ENCODE data around the gene NOC2L. TPM values are rescaled to one million over a fixed set of nuclear protein-coding genes. Genes with fewer than 3 reads are reported as not detected.
"Not testable (repeated sequence)": the region's sequence is repeated elsewhere in the genome, so short reads cannot be mapped to it uniquely, and the experiment has no call there.

NOC2L gene
- total RNA-seq, 1 donor from 2014 or later, result 70.5 TPM

DNA sequence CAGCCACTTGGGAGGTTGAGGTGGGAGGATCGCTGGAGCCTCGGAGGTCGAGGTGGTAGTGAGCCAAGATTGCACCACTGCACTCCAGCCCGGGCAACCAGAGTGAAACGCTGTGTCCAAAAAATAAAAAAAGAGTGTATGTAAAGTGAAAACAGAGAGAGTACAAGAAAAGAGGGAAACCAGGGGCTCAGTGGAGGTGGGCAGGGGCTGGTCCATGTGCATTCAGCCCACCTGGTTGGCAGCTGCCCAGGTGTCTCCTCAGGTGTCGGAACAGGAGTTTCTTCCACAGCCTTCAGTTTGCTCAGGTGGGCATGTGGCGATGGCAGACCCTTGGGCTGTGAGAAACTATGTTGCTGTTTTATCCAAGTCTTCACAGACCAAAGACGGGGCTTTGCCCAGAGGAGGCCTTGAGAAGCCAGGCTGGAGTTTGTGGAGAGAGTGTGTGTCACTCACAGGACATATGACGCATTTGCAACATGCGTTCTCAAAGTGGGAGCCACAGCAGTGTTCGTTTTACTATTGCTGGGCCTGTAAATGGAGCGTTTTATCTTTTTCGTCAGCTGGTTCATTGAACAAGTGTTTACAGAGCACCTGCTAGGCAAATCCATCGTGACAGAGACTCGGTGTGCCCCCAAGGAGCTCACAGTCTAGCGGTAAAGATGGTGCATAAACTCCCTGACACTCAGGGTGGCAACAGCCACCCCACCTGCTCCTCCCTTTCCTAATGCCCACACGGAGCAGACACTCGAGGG lies 57.8 kb downstream of the NOC2L start:
- no peak for DNase-seq

DNA sequence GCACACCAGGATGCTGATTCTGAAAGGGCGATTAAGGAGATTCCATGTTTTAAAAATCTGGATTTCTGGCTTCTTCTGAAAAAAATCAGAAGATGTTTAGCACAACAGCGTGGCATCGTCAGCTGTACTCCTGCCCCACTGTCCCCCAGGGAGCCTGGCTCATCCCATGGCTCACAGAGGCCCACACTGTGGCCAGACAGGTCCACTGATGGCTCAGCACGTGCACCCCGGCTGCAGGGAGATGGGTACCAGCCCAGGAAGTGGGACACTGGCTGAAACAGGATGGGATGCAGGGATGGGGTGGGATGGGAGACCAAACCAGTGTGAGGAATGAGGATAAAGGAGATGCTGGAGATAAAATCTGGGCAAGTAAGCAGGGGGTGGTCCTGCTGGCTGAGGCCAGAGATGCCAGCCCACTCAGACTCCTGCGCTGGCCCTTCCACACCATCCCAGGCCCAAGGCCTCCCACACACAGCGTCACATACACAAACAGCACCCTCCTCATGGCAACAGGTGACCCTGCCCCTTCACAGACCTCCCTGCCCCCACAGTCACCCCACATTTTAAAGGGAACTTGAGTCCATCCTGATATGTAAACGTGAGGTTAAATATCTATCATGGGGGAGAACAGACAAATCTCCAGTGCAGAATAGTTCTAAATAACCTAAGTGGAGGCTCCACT lies 59.3 kb downstream of the NOC2L start:
- no peak for DNase-seq

DNA sequence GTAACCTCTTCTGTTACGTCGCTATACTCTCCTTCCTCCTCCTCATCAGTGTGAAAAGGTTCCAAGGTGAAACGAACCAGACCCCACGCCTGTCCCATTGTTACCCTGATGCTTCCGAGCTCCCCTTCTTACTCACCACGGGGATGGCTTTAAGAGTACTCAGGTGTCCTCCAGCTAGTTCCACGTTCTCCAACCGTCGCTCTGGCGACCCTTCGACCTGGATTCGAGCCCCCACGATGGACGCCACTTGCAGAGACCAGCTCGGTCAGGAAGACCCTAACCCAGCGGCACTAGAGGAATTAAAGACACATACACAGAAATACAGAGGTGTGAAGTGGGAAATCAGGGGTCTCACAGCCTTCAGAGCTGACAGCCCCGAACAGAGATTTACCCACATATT lies 61.1 kb downstream of the NOC2L start:
- DNase-seq, result not testable (repeated sequence)

DNA sequence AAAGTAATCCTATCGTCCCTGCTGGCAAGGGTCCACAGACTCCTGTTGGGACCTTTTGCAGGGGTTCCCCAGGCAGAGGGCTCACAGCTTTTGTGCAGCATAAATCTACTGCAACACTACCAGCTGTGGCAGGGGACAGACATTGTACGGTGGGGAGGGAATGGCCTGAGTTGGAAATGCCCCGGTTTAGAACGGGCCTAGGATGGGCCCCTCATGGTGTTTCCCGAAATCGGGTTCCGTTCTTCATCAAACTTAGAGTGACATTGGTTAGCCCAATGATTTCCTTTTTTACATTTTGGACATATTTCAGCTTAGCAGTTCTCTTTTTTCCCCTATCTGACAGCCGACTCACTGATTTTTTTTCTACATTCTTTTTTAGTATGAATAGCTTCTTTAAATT lies 61.8 kb downstream of the NOC2L start:
- DNase-seq, result no peak

Other genes starting within 250 kb of the NOC2L start
- 0.19 and 0.68 TPM in 2 replicates for gene SAMD11, start 35.3 kb downstream of the NOC2L start, total RNA-seq
- 5.4 and 8.0 TPM in 2 replicates for gene KLHL17, start 1.3 kb upstream of the NOC2L start, total RNA-seq
- gene PLEKHN1, start 7.2 kb upstream of the NOC2L start, total RNA-seq, result 0.17 and 0.37 TPM in 2 replicates
- gene PERM1, start 22.8 kb upstream of the NOC2L start, total RNA-seq, result not detected in 2 replicates
- gene HES4, start 40.8 kb upstream of the NOC2L start, total RNA-seq, result 49.6 and 76.9 TPM in 2 replicates
- 75.4 and 122 TPM in 2 replicates for gene ISG15, start 54.2 kb upstream of the NOC2L start, total RNA-seq
- 102 and 117 TPM in 2 replicates for gene AGRN, start 60.9 kb upstream of the NOC2L start, total RNA-seq
- gene RNF223, start 115.0 kb upstream of the NOC2L start, total RNA-seq, result not detected in 2 replicates
- 11.4 and 11.7 TPM in 2 replicates for gene C1orf159, start 156.8 kb upstream of the NOC2L start, total RNA-seq
- not detected in 2 replicates for gene TTLL10, start 214.6 kb upstream of the NOC2L start, total RNA-seq
- gene TNFRSF18, start 247.3 kb upstream of the NOC2L start, total RNA-seq, result 1.0 TPM in 1 of 2 replicates, not detected in the other